A673 (cell line): ENCODE data around the gene MSMO1.

Experiments used
- EZH2 ChIP-seq: fragments of 200-600 bp; sonication (generic); IDR thresholded peaks from 2 replicates; pipeline ENCODE4 v1.6.1; 2017; ENCODE audit warnings: borderline replicate concordance, low read depth, mild to moderate bottlenecking, mixed read lengths, antibody characterized with exemption, low read length; ENCODE audit not compliant: poor library complexity, severe bottlenecking
- TF ChIP-seq, protein P1 (sequence below): fragments of 300-800, 200-600 bp; sonication (generic); conservative IDR thresholded peaks from 2 replicates; pipeline ENCODE4 v1.5.1; 2017; ENCODE audit warnings: low read depth, mild to moderate bottlenecking, antibody characterized with exemption, low read length, moderate library complexity, mixed read lengths

- TF ChIP-seq, protein P1, sequence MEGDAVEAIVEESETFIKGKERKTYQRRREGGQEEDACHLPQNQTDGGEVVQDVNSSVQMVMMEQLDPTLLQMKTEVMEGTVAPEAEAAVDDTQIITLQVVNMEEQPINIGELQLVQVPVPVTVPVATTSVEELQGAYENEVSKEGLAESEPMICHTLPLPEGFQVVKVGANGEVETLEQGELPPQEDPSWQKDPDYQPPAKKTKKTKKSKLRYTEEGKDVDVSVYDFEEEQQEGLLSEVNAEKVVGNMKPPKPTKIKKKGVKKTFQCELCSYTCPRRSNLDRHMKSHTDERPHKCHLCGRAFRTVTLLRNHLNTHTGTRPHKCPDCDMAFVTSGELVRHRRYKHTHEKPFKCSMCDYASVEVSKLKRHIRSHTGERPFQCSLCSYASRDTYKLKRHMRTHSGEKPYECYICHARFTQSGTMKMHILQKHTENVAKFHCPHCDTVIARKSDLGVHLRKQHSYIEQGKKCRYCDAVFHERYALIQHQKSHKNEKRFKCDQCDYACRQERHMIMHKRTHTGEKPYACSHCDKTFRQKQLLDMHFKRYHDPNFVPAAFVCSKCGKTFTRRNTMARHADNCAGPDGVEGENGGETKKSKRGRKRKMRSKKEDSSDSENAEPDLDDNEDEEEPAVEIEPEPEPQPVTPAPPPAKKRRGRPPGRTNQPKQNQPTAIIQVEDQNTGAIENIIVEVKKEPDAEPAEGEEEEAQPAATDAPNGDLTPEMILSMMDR: no peak
- TF ChIP-seq EZH2: no peak
Observed at GRCh38 chr4:165381821-165382373, 54.4 kb downstream of the MSMO1 start.
